H1 (cell line): Measurements from ENCODE around the gene KMT5B. TPM values are rescaled to one million over a fixed set of nuclear protein-coding genes. Genes with fewer than 3 reads are reported as not detected.

Source experiments
- CHD1 ChIP-seq: IDR thresholded peaks from 2 replicates; pipeline ENCODE4 v1.6.1; 2012; ENCODE audit warnings: low read depth, low read length, improper control_type of control experiment
- KDM5A ChIP-seq: fragments of 200-600 bp; IDR thresholded peaks from 2 replicates; pipeline ENCODE4 v1.7.1; 2012; ENCODE audit warnings: mild to moderate bottlenecking, low read length, inconsistent platforms, mixed read lengths
- POLR2AphosphoS5 ChIP-seq: IDR thresholded peaks from 2 replicates; pipeline ENCODE4 v1.6.1; 2011; ENCODE audit warnings: low read depth, low read length
- polyA plus RNA-seq, 7 experiments: library from polyadenylated mRNA; depleted of rRNA in 3 of 7; stranded (reverse) in 5 of 7; unstranded in 2 of 7; fragments of >200 nt in 5 of 7; fragments of 200-250 nt in 2 of 7; gene quantifications; 1 replicate in 5 of 7; 2 replicates in 1 of 7; 4 replicates in 1 of 7; pipeline versions ENCODE4 v1.2.1 to v1.2.3, GENCODE V29; 2011 to 2013; ENCODE audit warnings: missing spikeins in 2 of 7, mixed read lengths in 2 of 7
- total RNA-seq: library from RNA; stranded (reverse); fragmentation: NEBNext Ultra II Directional; extraction: Animal tissue kit (Norgen Biotek cat#: 25700); gene quantifications from 2 replicates; pipeline ENCODE4 v1.2.1, GENCODE V29; 2021

The KMT5B gene
- total and polyA plus RNA-seq, 2 of the 8 experiments (the other 6 are each of a cell fraction or from before 2014, with no cell fraction given) = 11.0 to 40.8 TPM

- TF ChIP-seq KDM5A (no peak), POLR2AphosphoS5 (no peak), CHD1 (no peak)
Observed at GRCh38 chr11:68143310-68143689, 69.8 kb downstream of the KMT5B start (continued).
